ENCODE results near the gene HACD4. TPM values are rescaled to one million over a fixed set of nuclear protein-coding genes. Genes with fewer than 3 reads are reported as not detected.

The HACD4 gene
- total and polyA plus RNA-seq, 11 donors = 0.23 to 2.8 (median 0.63) TPM

DNA sequence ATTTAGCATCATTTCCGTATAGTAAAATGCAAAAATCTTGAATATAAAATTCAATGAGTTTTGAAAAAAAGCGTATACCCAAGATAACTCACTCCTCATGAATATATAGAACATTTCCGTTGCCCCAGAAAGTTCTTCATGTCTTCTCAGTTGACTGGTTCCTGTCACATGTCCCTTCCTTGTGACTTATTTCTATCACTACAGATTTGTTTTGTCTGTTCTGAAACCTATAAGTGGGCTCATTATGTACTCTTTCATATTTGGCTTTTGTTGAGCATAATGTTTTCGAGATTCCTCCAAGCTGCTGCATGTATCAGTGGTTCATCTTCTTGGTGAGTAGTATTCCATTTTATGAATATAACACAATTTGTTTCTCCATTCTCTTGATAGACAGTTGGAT, 11.0 kb upstream of the HACD4 start:
- Histone ChIP-seq H3K4me3 (no peak overlapping the region), H3K27me3 (no peaks in the 10 kb centered on the region), H3K9me3 (no peaks in the 10 kb centered on the region), H3K36me3 (no peaks in the 10 kb centered on the region), H3K4me1 (no peaks in the 10 kb centered on the region), H3K27ac (no peak overlapping the region)
- WGBS, 4 donors = 84 to 92% (median 86%) methylated on average over 4 of the region's 4 CpGs
- intact Hi-C loops (cut with DNase I) = no loop called here
- DNase-seq (no peak), ATAC-seq (no peak)
- TF ChIP-seq CTCF (IDR thresholded peaks at IDR 0.05) = no peak
- TF ChIP-seq POLR2A (IDR thresholded peaks at IDR 0.05) = no peak

GRCh38 chr9:21039302-21039701, 7.9 kb upstream of the HACD4 start:
- WGBS, 4 donors = 91 to 94% (median 93%) methylated on average over 1 of the region's 1 CpG
- Histone ChIP-seq H3K4me3 (no peak overlapping the region), H3K36me3 (no peaks in the 10 kb centered on the region), H3K4me1 (no peaks in the 10 kb centered on the region), H3K27ac (no peak overlapping the region), H3K27me3 (peaks cover 0 to 5% (median 0%) of the 10 kb centered on the region in 9 donors), H3K9me3 (no peaks in the 10 kb centered on the region)
- DNase-seq (no peak), ATAC-seq (no peak)
- intact Hi-C loops (cut with DNase I) = loop anchor here in 4 of 10 donors (5.0 to 10.0 kb wide), 3 partner anchors 65 to 75 kb away; no protein-coding TSS in a partner anchor
- TF ChIP-seq POLR2A (IDR thresholded peaks at IDR 0.05) (no peak), CTCF (IDR thresholded peaks at IDR 0.05) (no peak)

DNA sequence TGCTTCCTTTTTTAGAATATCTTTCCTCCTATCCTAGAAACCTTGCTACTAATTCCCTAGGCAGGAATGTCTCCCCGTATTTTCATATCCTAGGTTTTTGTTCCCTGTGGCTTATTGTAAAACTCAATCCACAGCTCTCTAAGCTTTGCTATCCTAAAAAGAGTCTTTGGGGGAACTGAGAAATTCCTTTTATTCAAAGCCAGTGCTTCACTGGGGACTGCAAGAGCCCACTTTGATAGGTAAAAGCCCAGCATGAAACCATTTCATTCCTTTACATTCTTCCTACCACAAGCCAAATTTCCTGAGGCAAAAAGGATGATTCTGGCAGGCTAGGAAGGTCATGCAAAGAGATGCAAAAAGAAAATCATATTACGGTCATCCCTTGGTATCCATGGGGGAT, 5.8 kb upstream of the HACD4 start:
- no peaks in the 10 kb centered on the region for H3K36me3 ChIP-seq
- no peak overlapping the region for H3K4me3 ChIP-seq
- H3K9me3 ChIP-seq = no peaks in the 10 kb centered on the region
- ATAC-seq (no peak), DNase-seq (no peak)
- 90 to 93% (median 91%) methylated on average over 2 of the region's 2 CpGs for WGBS, 4 donors
- H3K4me1 ChIP-seq = no peaks in the 10 kb centered on the region
- H3K27me3 ChIP-seq = peaks cover 0 to 11% (median 0%) of the 10 kb centered on the region in 9 donors
- TF ChIP-seq POLR2A (IDR thresholded peaks at IDR 0.05) (no peak), CTCF (IDR thresholded peaks at IDR 0.05) (no peak)
- intact Hi-C loops (cut with DNase I) = loop anchor here in 4 of 10 donors (5.0 to 10.0 kb wide), 3 partner anchors 68 to 78 kb away; no protein-coding TSS in a partner anchor
- no peak overlapping the region for H3K27ac ChIP-seq

DNA sequence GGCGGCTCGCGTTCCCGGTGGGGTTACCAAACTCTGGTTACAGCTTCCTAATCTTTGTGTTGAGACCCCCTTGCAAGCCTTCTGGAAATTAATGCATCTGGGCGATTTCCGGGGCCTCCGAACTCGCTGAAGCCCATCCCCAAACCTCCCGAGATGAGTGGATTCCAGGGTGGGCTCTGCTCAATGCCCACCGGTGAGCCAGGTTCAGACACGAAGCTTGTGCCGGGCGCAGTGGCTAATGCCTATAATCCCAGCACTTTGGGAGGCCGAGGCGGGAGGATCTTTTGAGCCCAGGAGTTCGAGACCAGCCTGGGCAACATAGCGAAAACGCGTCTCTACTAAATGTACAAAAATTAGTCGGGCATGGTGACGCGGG, 356 bp upstream of the HACD4 start:
- Histone ChIP-seq H3K27me3 (peaks cover 0 to 11% (median 0%) of the 10 kb centered on the region in 9 donors), H3K9me3 (no peaks in the 10 kb centered on the region), H3K4me3 (peak overlapping the region; percentile 30 to 73 (median 58)), H3K36me3 (no peaks in the 10 kb centered on the region), H3K27ac (peak overlapping the region in 8 of 12 donors; percentile 36 to 88 (median 61)), H3K4me1 (peaks cover 0 to 44% (median 4%) of the 10 kb centered on the region in 12 donors)
- TF ChIP-seq CTCF (IDR thresholded peaks at IDR 0.05) = no peak
- no peak for TF ChIP-seq POLR2A (IDR thresholded peaks at IDR 0.05)
- ATAC-seq (no peak), DNase-seq (peak in 2 of 5 donors; percentile 22 to 40)
- intact Hi-C loops (cut with DNase I) = loop anchor here in 3 of 10 donors (10.0 kb wide), 2 partner anchors 73 to 83 kb away; no protein-coding TSS in a partner anchor
- WGBS, 4 donors = 69 to 78% (median 70%) methylated on average over 20 to 22 of the region's 22 CpGs
